ENCODE results near the gene CAMKK1. TPM values are rescaled to one million over a fixed set of nuclear protein-coding genes. Genes with fewer than 3 reads are reported as not detected.

Gene CAMKK1
- total RNA-seq, 8 experiments from 2014 or later = 2.2 to 7.7 (median 5.1) TPM

DNA sequence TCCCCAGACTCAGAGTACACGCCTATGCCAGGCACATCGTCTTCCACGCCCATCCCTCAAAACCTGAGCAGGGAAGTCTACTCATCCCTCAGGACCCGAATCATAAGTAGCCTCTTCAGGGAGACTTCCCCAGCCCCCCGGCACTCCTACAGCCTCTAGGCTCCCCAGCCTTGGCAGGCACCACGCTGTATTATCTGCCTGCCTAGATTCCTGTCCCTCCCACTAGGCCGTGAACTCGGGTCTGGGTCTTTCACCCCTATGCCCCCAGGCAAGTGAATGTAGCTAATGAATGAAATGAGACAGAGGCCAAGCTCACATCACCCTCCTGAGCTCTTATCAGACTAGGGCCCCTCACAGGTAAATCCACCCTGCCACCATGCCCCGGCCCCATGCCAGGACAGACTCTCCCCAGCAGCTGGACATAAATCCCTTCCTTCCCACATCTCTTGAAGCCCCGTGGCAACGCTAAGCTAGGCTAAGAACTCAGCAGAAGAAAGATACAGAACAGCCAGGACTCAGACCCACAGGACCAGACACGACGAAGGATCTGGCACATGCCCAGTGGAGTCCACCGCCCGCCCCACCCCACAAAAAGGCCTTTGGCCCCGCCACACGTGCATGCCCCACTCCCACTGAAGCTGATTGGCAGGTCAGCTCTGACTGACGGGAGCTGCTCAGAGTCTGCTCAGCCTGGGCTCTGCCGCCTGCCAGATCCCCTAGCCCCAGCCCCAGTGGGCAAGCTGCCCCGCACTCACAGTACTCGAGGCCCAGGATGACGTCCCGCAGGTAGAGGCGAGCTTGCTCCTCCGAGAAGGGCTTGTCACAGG, 13.0 kb downstream of the CAMKK1 start:
- 10 to 88% (median 75%) methylated on average over 2 to 8 of the region's 25 CpGs; no CpG with 5 or more reads in 4 of the 10 experiments for WGBS, 10 experiments
- H3K4me1 ChIP-seq (replicated peaks in 1 of 2) = peaks cover 13 to 15% of the 10 kb centered on the region in 2 donors
- ATAC-seq (replicated peaks in 6 of 8) = peak in 1 of 8 experiments; percentile 3
- H3K27ac ChIP-seq = peak overlapping the region; percentile 69 to 79
- in situ Hi-C loops (cut with MboI; ENCODE audit: low pct_unique_long_range_greater_than_20kb in 2 of 9, low sequenced_read_pairs in 9 of 9, unreplicated experiment in 9 of 9) = no loop called here
- H3K4me3 ChIP-seq = no peak overlapping the region

DNA sequence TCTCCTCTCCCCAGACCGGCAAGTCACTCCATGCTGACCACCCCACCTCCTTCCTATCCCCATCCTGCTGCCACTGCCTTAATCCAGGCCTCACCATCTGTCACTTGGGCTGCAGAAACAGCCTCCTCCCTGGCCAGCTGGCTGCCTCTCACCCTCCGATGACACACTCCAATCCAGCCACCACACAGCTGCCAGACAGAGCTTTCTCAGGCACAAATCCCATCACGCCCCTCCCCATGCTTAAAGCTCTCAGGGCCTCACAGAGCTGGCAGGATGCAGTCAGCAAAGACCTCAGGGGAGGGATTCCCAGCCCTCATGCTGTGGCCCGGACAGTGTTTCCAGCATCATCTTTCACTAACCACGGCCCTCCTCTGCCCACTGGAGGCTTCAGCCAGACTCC, 13.7 kb downstream of the CAMKK1 start:
- Histone ChIP-seq H3K4me1 (replicated peaks in 1 of 2) (peaks cover 13 to 15% of the 10 kb centered on the region in 2 donors), H3K27ac (peak overlapping the region; percentile 69 to 79), H3K4me3 (no peak overlapping the region)
- in situ Hi-C loops (cut with MboI; ENCODE audit: low pct_unique_long_range_greater_than_20kb in 2 of 9, low sequenced_read_pairs in 9 of 9, unreplicated experiment in 9 of 9) = no loop called here
- ATAC-seq (replicated peaks in 6 of 8) = peak; percentile 91 to 97 (median 96)
- 33 to 57% (median 51%) methylated on average over 1 to 3 of the region's 5 CpGs; no CpG with 5 or more reads in 6 of the 10 experiments for WGBS, 10 experiments

DNA sequence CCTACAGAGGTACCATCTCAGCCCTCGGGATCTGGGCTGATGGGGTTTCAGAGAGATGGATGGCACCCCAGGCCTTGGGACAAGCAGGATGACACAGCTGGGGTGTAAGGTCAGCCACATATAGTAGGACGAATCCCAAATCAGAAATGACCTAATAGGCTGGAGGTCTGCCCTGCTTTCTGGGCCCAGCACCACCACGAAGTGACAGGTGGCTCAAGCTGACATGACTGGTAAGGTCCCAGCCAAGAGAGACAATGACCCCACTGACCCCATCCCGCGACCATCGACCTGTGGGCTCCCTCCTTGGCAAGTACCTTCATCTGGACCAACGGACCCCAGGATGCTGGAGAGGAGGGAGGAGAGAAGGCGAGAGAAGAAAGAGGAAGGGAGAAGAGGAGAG, 15.6 kb downstream of the CAMKK1 start:
- Histone ChIP-seq H3K4me1 (replicated peaks in 1 of 2) (peaks cover 10 to 12% of the 10 kb centered on the region in 2 donors), H3K27ac (no peak overlapping the region), H3K4me3 (no peak overlapping the region)
- in situ Hi-C loops (cut with MboI; ENCODE audit: low pct_unique_long_range_greater_than_20kb in 2 of 9, low sequenced_read_pairs in 9 of 9, unreplicated experiment in 9 of 9) = no loop called here
- ATAC-seq (replicated peaks in 6 of 8) = no peak
- WGBS, 10 experiments = 70 to 96% (median 80%) methylated on average over 1 to 7 of the region's 8 CpGs; no CpG with 5 or more reads in 3 of the 10 experiments

DNA sequence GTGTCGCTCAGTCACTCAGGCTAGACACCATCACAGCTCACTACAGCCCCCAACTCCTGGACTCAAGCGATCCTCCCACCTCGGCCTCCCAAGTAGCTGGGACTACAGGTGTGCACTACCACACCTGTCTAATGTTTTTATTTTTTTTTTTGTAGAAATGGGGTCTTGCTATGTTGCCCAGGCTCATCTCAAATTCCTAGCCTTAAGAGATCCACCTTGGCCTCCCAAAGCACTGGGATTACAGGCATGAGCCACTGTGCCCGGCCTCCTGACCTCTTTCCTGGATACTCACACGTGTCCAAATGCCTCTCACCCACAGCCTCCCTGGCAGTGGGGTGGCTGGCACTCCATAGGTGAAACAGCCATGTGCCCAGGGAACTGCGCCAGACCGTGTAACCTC, 17.5 kb downstream of the CAMKK1 start:
- Histone ChIP-seq H3K4me3 (no peak overlapping the region), H3K27ac (no peak overlapping the region), H3K4me1 (replicated peaks in 1 of 2) (peaks cover 9 to 11% of the 10 kb centered on the region in 2 donors)
- WGBS, 10 experiments = 81 to 100% (median 90%) methylated on average over 1 to 5 of the region's 7 CpGs; no CpG with 5 or more reads in 5 of the 10 experiments
- in situ Hi-C loops (cut with MboI; ENCODE audit: low pct_unique_long_range_greater_than_20kb in 2 of 9, low sequenced_read_pairs in 9 of 9, unreplicated experiment in 9 of 9) = no loop called here
- no peak for ATAC-seq (replicated peaks in 6 of 8)

DNA sequence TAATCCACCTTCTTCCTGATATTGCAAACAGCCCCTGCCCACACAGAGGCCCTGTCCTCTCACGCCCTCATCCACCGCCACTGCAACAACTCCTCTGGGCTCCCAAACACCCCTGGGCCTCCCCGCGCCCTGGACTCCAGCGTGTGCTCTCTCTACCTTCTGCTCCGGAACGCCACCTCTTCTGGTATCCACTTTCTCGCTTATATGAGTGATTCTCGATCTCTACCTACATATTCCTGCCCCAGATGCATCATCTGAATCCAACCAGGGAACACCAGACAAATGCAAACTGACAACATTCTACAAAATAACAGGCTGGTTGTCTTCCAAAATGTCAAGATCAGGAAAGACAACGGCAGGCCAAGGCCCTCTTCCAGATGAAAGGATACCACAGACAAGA, 19.0 kb downstream of the CAMKK1 start:
- in situ Hi-C loops (cut with MboI; ENCODE audit: low pct_unique_long_range_greater_than_20kb in 2 of 9, low sequenced_read_pairs in 9 of 9, unreplicated experiment in 9 of 9) = no loop called here
- WGBS, 10 experiments = 60 to 100% (median 99%) methylated on average over 1 to 8 of the region's 10 CpGs; no CpG with 5 or more reads in 2 of the 10 experiments
- H3K4me1 ChIP-seq (replicated peaks in 1 of 2) = peaks cover 1 to 2% of the 10 kb centered on the region in 2 donors
- H3K4me3 ChIP-seq = no peak overlapping the region
- no peak for ATAC-seq (replicated peaks in 6 of 8)
- H3K27ac ChIP-seq = no peak overlapping the region

DNA sequence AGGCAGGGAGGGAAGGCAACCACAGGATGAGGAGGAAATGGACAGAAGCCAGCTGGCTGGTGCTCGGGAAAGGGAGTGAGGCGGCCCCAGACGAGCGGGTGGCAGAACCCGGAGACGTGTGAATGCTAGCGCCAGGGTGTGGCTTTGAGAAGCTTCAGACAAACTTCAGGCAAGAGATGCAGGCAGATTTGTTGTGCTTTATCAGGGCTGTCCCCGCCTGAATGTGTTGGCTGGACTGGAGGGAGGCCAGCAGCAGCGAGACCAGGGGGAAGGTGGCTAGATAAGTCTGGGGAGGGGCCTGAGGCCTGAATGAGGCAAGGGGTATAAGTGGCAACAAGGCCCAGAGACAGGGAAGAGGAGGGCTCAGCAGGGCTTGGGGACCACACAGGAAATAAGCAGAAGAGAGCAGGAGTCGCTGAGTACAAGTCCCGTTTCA, 22.0 kb downstream of the CAMKK1 start:
- H3K27ac ChIP-seq = no peak overlapping the region
- H3K4me3 ChIP-seq = no peak overlapping the region
- H3K4me1 ChIP-seq (replicated peaks in 1 of 2) = no peaks in the 10 kb centered on the region
- in situ Hi-C loops (cut with MboI; ENCODE audit: low pct_unique_long_range_greater_than_20kb in 2 of 9, low sequenced_read_pairs in 9 of 9, unreplicated experiment in 9 of 9) = no loop called here
- ATAC-seq (replicated peaks in 6 of 8) = peak in 4 of 8 experiments; percentile 21 to 83 (median 34)
- WGBS, 10 experiments = 40 to 94% (median 80%) methylated on average over 2 to 7 of the region's 11 CpGs; no CpG with 5 or more reads in 2 of the 10 experiments

DNA sequence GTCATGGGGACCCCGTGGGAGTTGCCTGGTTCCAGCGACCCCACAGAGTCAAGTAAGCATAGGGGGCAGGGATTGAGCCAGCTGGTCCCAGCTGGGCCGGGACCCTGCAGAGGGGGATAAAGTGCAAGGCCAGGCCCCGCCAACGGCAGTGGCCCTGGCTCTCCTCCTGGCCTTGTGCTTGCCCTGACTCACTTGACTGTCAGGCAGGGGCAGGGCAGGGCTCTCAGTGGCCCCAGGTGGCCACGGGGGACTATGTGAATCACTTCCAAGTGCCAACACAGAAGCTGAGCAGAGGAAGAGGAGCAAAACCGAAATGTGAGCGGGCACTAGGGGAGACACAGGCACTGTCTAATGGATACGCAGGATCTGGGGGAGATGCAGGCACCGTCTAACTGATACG, 25.2 kb downstream of the CAMKK1 start:
- no peak overlapping the region for H3K27ac ChIP-seq
- 0 to 100% (median 71%) methylated on average over 1 to 5 of the region's 11 CpGs; no CpG with 5 or more reads in 5 of the 10 experiments for whole genome bisulfite sequencing, 10 experiments
- H3K4me1 ChIP-seq (replicated peaks in 1 of 2) = no peaks in the 10 kb centered on the region
- in situ Hi-C loops (cut with MboI; ENCODE audit: low pct_unique_long_range_greater_than_20kb in 2 of 9, low sequenced_read_pairs in 9 of 9, unreplicated experiment in 9 of 9) = no loop called here
- H3K4me3 ChIP-seq = no peak overlapping the region
- peak in 1 of 8 experiments; percentile 9 for ATAC-seq (replicated peaks in 6 of 8)

DNA sequence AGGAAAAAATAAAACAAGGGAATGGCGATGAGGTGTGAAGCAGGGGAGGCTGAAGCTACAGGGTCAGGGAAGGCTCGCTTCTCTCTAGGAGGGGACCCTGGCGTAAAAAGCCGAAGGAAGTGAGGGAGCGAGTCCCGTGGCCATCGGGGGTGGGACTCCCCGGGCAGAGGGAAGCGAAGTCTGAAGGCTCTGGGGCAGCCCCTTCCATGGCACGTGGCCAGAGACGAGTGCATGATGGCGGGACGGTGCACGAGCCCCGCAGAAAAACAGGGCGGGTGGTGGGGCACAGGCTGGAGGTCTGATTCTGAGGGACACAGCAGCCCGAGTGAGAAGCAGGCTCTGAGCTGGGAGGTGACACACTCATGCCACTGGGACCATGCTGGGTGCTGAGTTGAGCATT, 25.7 kb downstream of the CAMKK1 start:
- in situ Hi-C loops (cut with MboI; ENCODE audit: low pct_unique_long_range_greater_than_20kb in 2 of 9, low sequenced_read_pairs in 9 of 9, unreplicated experiment in 9 of 9) = no loop called here
- ATAC-seq (replicated peaks in 6 of 8) = peak in 1 of 8 experiments; percentile 6
- Histone ChIP-seq H3K4me3 (no peak overlapping the region), H3K27ac (no peak overlapping the region), H3K4me1 (replicated peaks in 1 of 2) (no peaks in the 10 kb centered on the region)
- WGBS, 10 experiments = 83 to 100% (median 97%) methylated on average over 1 to 13 of the region's 17 CpGs; no CpG with 5 or more reads in 2 of the 10 experiments

DNA sequence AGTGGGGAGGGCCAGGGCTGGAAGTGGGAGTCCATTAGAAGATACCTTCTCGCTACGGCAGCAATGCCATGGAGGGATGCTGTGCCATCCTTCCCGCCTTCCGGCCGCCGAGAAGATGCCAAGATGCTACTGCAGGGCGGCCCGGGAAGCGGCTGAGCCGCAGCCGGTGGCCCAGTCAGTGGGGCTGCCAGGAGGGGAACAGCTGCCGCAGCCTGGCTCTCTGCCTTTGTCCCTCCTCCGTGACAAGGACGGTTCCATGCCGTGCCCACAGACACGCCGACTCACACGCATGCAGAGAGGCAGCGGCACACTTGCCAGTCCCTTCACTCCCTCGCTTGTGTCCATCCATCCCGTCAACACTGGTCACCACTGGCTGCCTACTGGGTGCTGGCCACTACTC, 26.6 kb downstream of the CAMKK1 start:
- Histone ChIP-seq H3K4me3 (no peak overlapping the region), H3K4me1 (replicated peaks in 1 of 2) (no peaks in the 10 kb centered on the region), H3K27ac (no peak overlapping the region)
- 92 to 100% (median 93%) methylated on average over 1 to 10 of the region's 21 CpGs; no CpG with 5 or more reads in 5 of the 10 experiments for WGBS, 10 experiments
- ATAC-seq (replicated peaks in 6 of 8) = no peak
- in situ Hi-C loops (cut with MboI; ENCODE audit: low pct_unique_long_range_greater_than_20kb in 2 of 9, low sequenced_read_pairs in 9 of 9, unreplicated experiment in 9 of 9) = no loop called here

DNA sequence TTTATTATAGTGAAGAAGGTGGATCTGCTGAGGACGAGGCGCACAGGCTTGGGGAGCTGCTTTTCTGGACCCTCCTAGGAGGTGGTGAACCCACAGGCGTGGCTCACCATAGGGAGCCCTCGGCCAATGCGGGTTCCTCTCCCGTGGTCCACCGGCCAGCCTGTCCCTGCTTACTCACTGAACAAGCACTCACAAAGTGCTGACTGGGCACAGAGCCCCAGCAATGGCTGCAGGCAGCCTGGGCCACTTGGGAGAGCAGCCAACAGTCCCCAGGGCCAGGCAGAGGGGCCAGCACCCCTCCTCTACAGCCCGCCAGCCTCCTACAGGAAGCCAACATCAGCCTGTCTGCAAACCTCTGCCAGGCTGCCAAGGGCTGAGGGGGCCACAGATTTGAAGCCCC, 27.7 kb downstream of the CAMKK1 start:
- in situ Hi-C loops (cut with MboI; ENCODE audit: low pct_unique_long_range_greater_than_20kb in 2 of 9, low sequenced_read_pairs in 9 of 9, unreplicated experiment in 9 of 9) = no loop called here
- peak in 5 of 8 experiments; percentile 18 to 82 (median 37) for ATAC-seq (replicated peaks in 6 of 8)
- H3K27ac ChIP-seq = no peak overlapping the region
- no peak overlapping the region for H3K4me3 ChIP-seq
- no peaks in the 10 kb centered on the region for H3K4me1 ChIP-seq (replicated peaks in 1 of 2)
- 3 to 100% (median 67%) methylated on average over 1 to 5 of the region's 8 CpGs; no CpG with 5 or more reads in 5 of the 10 experiments for WGBS, 10 experiments

DNA sequence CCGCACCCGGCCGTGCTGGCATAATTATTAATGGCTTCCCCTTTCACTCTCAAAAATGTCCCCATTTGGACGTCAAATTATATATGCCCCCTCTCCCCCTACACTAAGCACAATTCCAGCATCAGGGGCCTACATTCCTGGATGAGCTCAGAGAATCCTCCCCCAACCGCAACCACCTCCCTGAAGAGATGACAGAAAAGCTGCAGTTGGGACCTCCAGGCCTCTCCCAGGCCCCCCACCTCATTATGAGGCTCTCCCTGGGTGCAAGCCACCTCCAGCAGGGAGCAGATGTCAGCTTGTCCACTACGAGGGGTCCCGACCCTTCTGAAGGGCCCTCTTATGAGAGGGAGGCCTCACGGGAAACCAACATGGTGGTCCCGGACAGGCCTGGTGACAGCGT, 28.3 kb downstream of the CAMKK1 start:
- Histone ChIP-seq H3K4me3 (no peak overlapping the region), H3K4me1 (replicated peaks in 1 of 2) (no peaks in the 10 kb centered on the region), H3K27ac (no peak overlapping the region)
- WGBS, 10 experiments = 80 to 96% (median 80%) methylated on average over 1 to 5 of the region's 10 CpGs; no CpG with 5 or more reads in 7 of the 10 experiments
- ATAC-seq (replicated peaks in 6 of 8) = peak in 2 of 8 experiments; percentile 4 to 10
- in situ Hi-C loops (cut with MboI; ENCODE audit: low pct_unique_long_range_greater_than_20kb in 2 of 9, low sequenced_read_pairs in 9 of 9, unreplicated experiment in 9 of 9) = no loop called here

DNA sequence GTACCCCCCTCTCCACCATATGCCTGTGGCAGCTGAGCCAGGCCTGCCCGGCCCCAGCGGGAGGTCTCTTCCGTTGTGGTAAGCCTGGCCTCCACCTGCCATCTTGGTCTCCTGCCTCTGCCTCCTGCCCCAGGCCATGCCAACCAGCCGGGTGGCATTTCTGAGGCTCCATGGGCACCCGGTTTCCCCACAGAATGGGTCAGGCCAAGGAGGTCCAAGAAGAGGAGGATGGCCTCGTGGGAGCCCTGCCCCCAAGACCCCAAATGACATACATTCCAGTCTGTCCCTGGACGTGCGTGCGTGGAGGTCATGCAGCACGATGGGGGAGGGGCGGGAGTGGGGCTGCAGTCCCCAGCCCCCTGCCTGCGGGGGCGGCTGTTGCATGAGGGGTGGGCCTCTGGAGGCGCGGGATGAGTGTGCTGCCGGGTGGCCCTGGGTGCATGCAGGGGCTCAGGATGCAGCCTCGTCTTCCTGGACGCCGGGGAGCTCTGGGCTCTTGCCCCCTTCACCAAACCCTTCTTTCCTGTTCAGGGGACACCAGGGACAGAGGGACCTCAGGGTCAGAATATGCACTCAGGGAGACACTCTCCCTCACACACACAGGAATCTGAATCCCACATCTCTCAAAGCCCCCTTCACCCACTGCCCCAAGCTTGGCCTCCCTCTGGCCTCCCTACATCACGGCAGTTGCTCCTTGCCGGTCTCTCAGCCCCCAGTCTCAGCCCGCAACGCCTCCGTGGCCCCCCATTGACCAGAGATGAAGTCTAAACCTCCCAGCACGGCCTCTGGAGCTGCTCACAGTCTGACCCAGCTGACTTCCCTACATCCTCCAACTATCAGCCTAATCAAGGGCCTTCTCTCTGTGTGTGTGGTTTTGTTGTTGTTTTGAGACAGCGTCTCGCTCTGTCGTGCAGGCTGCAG, 30.8 kb downstream of the CAMKK1 start:
- no peak overlapping the region for H3K4me3 ChIP-seq
- ATAC-seq (replicated peaks in 6 of 8) = no peak
- no peak overlapping the region for H3K27ac ChIP-seq
- no peaks in the 10 kb centered on the region for H3K4me1 ChIP-seq (replicated peaks in 1 of 2)
- 68 to 100% (median 94%) methylated on average over 1 to 9 of the region's 28 CpGs; no CpG with 5 or more reads in 4 of the 10 experiments for WGBS, 10 experiments
- in situ Hi-C loops (cut with MboI; ENCODE audit: low pct_unique_long_range_greater_than_20kb in 2 of 9, low sequenced_read_pairs in 9 of 9, unreplicated experiment in 9 of 9) = no loop called here

Data from motor neuron (in vitro differentiated cells).